GM19372 (cell line): ENCODE measurements around the gene CLN5.
"Not testable (repeated sequence)": the region's sequence is repeated elsewhere in the genome, so short reads cannot be mapped to it uniquely, and the experiment has no call there.

Experiments
- ATAC-seq: cut with Tn5 transposase; IDR thresholded peaks from one replicate; pipeline ENCODE4 v1.9.1; 2021; ENCODE audit warnings: mild to moderate bottlenecking, low read depth, moderate library complexity; ENCODE audit not compliant: unreplicated experiment

The CLN5 gene

GRCh38 chr13:76991796-76992547 lies at the start of gene CLN5:
Gene CLN5, plus strand, starts transcription at chr13:76992081. Its CDS starts 18 bp downstream, at chr13:76992099.
- ATAC-seq: peak; percentile 94

GRCh38 chr13:76942363-76942762 lies 49.5 kb upstream of the CLN5 start:
- ATAC-seq: no peak

- ATAC-seq: no peak
Observed at GRCh38 chr13:76943646-76944045, 48.2 kb upstream of the CLN5 start.

- ATAC-seq: no peak
Observed at GRCh38 chr13:76944456-76944855, 47.4 kb upstream of the CLN5 start.

DNA sequence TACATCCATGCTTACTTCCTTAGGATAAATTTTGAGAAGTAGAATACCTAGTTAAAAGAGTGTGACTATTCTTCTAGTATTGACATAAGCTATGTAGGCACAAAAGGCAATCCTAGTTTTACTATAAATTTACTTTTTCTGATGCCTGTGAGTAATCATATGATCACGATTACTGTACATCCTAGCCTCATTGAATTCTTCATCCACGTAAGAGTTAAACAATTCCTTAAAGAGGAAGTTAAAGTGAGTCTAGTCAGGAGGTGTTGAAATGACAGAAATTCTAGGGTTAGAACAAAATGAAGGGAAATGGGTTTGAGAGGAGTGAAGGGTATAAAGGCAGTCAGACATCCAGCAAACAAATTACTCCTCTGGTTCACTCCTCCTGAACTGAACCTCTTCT lies 43.7 kb upstream of the CLN5 start, which contains the start of gene ACOD1:
TSS of gene ACOD1 (plus strand) at position 363 of the 400 bp plus-strand sequence. CDS start 48 bp downstream, outside the sequence.
- ATAC-seq: no peak

DNA sequence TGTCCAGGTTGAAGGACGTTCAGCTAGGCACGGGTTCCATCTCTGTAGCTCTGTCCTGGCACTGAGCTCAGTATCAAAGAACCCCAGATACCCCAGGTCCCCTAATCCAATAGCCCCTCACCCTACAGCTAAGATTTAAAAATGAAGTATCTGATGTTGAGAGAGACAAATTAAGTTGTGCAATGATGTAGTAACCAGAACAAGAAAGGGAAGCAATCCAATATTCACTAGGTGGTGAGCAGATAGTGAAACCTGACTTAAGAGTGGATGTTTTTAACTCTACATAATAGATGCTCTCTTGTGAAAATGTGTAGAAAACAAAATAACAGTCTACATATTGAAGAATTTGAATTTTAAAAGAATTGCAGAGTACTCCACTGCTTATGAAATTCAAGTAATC lies 41.8 kb upstream of the CLN5 start:
- no peak for ATAC-seq

DNA sequence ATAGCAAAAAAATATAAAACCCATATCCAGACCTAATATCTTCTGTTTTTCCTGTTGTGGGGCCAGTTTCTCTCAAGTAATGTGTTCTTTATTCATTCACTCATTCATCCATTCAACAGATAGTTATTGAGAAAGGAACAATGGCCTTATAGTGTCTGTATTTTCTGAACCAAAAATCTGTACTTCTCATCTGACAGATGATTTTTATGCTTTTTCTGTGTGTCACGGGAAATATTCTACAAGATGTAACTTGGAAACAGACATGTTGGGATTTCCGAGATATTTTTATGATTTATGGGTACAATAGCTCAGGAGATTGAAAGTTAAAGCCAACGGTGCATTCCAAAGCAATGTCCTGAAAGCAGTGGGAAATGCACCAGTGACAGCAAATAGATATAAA lies 37.9 kb upstream of the CLN5 start:
- no peak for ATAC-seq

DNA sequence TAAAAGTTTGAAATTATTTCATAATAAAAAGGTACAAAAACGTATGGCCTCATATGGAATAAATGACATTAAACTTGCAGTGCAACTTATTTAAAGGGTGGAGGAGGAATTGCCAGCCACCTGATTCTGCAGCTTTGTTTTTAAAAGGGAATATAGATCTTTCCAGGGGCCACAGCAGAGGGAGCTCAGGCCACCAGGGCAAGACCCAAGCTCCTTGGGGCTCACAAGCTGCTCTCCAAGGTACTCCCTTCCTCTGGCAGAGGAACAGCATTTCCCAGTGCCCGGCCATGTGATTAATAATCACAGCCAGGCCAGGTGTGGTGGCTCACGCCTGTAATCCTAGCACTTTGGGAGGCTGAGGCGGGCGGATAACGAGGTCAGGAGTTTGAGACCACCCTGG lies 37.3 kb upstream of the CLN5 start:
- no peak for ATAC-seq

DNA sequence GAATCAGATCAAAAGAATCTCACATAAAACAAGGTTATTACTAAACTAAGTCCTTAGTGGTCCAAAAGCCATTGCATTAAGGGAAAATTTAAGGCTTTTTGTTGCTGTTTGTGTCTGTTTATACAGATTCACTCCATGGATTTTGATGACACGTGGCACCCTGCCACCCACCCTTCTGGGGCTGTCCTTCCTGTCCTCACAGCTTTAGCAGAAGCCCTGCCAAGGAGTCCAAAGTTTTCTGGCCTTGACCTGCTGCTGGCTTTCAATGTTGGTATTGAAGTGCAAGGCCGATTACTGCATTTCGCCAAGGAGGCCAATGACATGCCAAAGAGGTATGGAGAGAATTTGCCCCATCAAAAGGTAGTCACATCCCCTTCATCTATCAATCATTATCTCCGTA lies 36.7 kb upstream of the CLN5 start:
- ATAC-seq: no peak

DNA sequence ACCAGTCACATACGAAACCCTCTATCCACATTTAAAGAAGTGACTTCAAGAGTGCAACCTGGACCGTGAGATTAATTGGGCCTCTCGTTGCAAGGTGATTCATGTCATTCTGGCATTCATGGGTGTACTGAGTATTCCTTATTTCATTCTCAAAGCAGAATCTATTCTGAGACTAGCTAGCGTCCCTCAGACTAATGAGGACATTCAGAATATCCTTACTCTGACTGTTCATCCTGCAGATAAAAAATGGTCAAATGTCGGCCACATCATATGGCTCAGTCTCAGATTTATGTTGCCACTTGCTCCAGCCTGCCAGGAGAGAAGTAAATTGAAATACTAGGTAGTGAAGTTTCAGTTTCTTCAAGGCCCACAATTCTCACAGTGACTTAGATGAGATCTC lies 36.2 kb upstream of the CLN5 start:
- ATAC-seq: no peak

GRCh38 chr13:76958841-76959432 lies 32.9 kb upstream of the CLN5 start:
- ATAC-seq: no peak

DNA sequence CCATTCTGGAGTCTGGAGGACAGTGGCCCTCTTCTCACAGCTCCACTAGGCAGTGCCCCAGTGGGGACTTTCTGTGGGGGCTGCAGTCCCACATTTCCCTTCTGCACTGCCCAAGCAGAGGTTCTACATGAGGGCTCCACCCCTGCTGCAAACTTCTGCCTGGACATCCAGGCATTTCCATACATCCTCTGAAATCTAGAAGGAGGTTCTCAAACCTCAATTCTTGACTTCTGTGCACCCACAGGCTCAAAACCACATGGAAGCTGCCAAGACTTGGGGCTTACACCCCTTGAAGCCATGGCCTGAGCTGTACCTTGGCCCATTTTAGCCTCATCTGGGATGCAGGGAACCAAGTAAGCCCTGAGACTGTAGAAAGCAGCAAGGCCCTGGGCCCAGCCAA lies 32.1 kb upstream of the CLN5 start:
- not testable (repeated sequence) for ATAC-seq

- ATAC-seq: no peak
Observed at GRCh38 chr13:76965759-76966421, 26.0 kb upstream of the CLN5 start.

- no peak for ATAC-seq
Observed at GRCh38 chr13:76967031-76967430, 24.9 kb upstream of the CLN5 start.

GRCh38 chr13:76968041-76968440 lies 23.8 kb upstream of the CLN5 start:
- ATAC-seq: no peak

GRCh38 chr13:76969488-76970365 lies 22.2 kb upstream of the CLN5 start:
- no peak for ATAC-seq

DNA sequence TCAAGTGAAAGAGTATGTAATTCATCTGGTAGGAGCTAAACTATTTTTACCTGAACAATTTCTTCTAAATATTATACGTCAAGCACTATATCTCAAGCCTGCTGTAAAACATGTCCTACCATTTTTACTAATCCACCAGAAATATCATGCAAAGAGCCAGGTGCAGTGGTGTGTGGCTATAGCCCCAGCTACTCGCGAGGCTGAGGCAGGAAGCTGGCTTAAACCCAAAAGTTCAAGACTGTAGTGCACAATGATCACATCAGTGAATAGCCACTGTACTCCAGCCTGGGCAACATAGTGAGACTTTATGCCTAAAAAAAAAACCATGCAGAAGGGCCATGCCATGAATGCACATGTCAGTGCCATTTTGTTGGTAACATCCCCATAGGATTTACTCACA lies 20.7 kb upstream of the CLN5 start:
- ATAC-seq: no peak

- no peak for ATAC-seq
Observed at GRCh38 chr13:76971851-76972829, 19.7 kb upstream of the CLN5 start.

DNA sequence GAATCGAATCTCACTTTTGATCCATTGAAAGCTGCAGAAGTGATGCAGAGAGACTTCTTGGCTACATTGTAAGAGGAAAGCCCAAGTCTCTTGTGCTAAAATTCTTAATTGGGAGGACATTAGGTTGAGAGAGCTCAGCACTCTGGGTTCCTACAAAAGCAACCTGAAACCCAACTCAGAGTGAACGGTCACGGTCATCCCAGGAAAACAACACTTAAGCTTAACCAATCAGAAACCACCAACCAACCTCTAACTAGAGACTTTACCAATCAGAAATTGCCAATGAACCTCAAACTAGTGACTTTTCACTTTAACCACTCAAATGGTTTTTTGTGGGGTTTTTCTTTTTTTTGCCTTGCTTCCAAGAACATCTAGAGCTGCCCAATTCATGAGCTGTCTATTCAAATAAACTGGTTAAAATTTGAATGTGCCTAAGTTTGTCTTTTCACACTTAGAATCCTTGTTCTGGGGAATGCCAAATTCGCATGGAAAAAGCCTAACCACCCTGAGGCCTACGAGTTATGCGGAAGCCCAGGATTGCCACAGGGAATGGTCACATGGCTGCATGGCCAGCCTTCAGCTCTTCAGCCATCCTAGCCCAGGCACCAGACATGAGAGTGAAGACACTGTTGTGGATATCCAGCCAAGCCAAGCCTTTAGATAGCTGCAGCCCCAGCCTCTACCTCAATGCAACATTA lies 17.8 kb upstream of the CLN5 start:
- ATAC-seq: no peak
